GM12878 (cell line): Measurements from ENCODE around the gene AJM1. TPM values are rescaled to one million over a fixed set of nuclear protein-coding genes. Genes with fewer than 3 reads are reported as not detected.

Experiments used
- ATF7 ChIP-seq: fragments of 450-650 bp; IDR thresholded peaks from 2 replicates; pipeline ENCODE4 v1.6.1; 2016; ENCODE audit warnings: low read depth, mild to moderate bottlenecking
- BACH1 ChIP-seq: fragments of 450-650 bp; IDR thresholded peaks from 2 replicates; pipeline ENCODE4 v1.6.1; 2017; ENCODE audit warnings: mild to moderate bottlenecking, borderline replicate concordance
- E2F8 ChIP-seq: fragments of 450-650 bp; IDR thresholded peaks from 2 replicates; pipeline ENCODE4 v1.6.1; 2018; ENCODE audit warnings: mild to moderate bottlenecking, low read depth, moderate library complexity; ENCODE audit not compliant: partially characterized antibody
- FOS ChIP-seq: IDR thresholded peaks from 3 replicates; pipeline ENCODE4 v1.6.1; 2011; ENCODE audit warnings: borderline replicate concordance; ENCODE audit not compliant: insufficient read length; ENCODE audit errors: extremely low read depth
- GABPA ChIP-seq: IDR thresholded peaks from 2 replicates; pipeline ENCODE4 v1.6.1; 2014; ENCODE audit warnings: antibody characterized with exemption, low read depth, mild to moderate bottlenecking, inconsistent platforms
- IKZF2 ChIP-seq, 2 experiments: fragments of 450-650 bp; IDR thresholded peaks; 2 replicates each; pipeline ENCODE4 v1.6.1; 2017; ENCODE audit warnings: mild to moderate bottlenecking in 2 of 2, moderate library complexity in 2 of 2
- IRF3 ChIP-seq: fragments of 450-650 bp; IDR thresholded peaks from 2 replicates; pipeline ENCODE4 v1.6.1; 2014; ENCODE audit warnings: mild to moderate bottlenecking
- IRF4 ChIP-seq: IDR thresholded peaks from 2 replicates; pipeline ENCODE4 v1.6.1; 2011; ENCODE audit warnings: low read depth, low read length
- LARP7 ChIP-seq: fragments of 450-650 bp; IDR thresholded peaks from 2 replicates; pipeline ENCODE4 v1.6.1; 2017; ENCODE audit warnings: mild to moderate bottlenecking
- MYB ChIP-seq: fragments of 150-350 bp; IDR thresholded peaks from 2 replicates; pipeline ENCODE4 v1.6.1; 2014; ENCODE audit warnings: mild to moderate bottlenecking, low read depth, low read length, borderline replicate concordance
- PBX3 ChIP-seq: IDR thresholded peaks from 2 replicates; pipeline ENCODE4 v1.6.1; 2011; ENCODE audit warnings: mild to moderate bottlenecking, low read depth, low read length, moderate library complexity; ENCODE audit not compliant: insufficient replicate concordance
- POLR2A ChIP-seq: IDR thresholded peaks from 2 replicates; pipeline ENCODE4 v1.6.1; 2011; ENCODE audit warnings: low read depth, mild to moderate bottlenecking, low read length
- SMC3 ChIP-seq: IDR thresholded peaks from 2 replicates; pipeline ENCODE4 v1.6.1; 2011; ENCODE audit warnings: low read length, improper control_type of control experiment, borderline replicate concordance
- TBL1XR1 ChIP-seq: IDR thresholded peaks from 2 replicates; pipeline ENCODE4 v1.6.1; 2012; ENCODE audit warnings: low read depth, low read length, improper control_type of control experiment
- TCF3 ChIP-seq: IDR thresholded peaks from 2 replicates; pipeline ENCODE4 v1.6.1; 2012; ENCODE audit warnings: low read depth, mild to moderate bottlenecking, low read length, borderline replicate concordance; ENCODE audit not compliant: insufficient read depth
- YY1 ChIP-seq: IDR thresholded peaks from 2 replicates; pipeline ENCODE4 v1.6.1; 2011; ENCODE audit warnings: low read depth, mild to moderate bottlenecking, low read length
- ZBTB33 ChIP-seq: fragments of 450-650 bp; IDR thresholded peaks from 2 replicates; pipeline ENCODE4 v1.6.1; 2017; ENCODE audit warnings: mild to moderate bottlenecking
- ZNF687 ChIP-seq: fragments of 450-650 bp; IDR thresholded peaks from 2 replicates; pipeline ENCODE4 v1.6.1; 2017; ENCODE audit warnings: mild to moderate bottlenecking, moderate library complexity
- polyA plus RNA-seq, 11 experiments: library from polyadenylated mRNA; depleted of rRNA in 4 of 11; unstranded in 6 of 11; stranded (reverse) in 5 of 11; fragments of >200 nt; fragmentation: Nextera tagmentation in 4 of 11; fragmentation: Illumina TruSeq in 1 of 11; extraction: Ambion mirVana in 4 of 11; extraction: Trizol in 1 of 11; gene quantifications; 1 replicate in 1 of 11; 2 replicates in 10 of 11; pipeline versions ENCODE4 v1.2.1 to v1.2.3, GENCODE V29; 2011 to 2016; ENCODE audit warnings: inconsistent platforms in 2 of 11, missing spikeins in 2 of 11, low read depth in 1 of 11
- total RNA-seq, 4 experiments: library from RNA; depleted of rRNA in 3 of 4; stranded (reverse); fragments of >200 nt in 3 of 4; fragmentation: Illumina TruSeq in 1 of 4; extraction: Trizol in 1 of 4; gene quantifications; 2 replicates each; pipeline versions ENCODE4 v1.2.1 to v1.2.3, GENCODE V29; 2013 to 2021

Gene AJM1
- total and polyA plus RNA-seq, 10 of the 15 experiments (the other 5 are each of a cell fraction or from before 2014, with no cell fraction given): 0.06 to 2.5 (median 1.0) TPM; not detected in 2

GRCh38 chr9:136849038-136849959, 7.0 kb downstream of the AJM1 start, which contains the start of gene PHPT1 (continued):
- TF ChIP-seq SMC3 (no peak), MYB (no peak), POLR2A (peak; percentile 92), TCF3 (0 out of 2 replicates have a peak, but pooled peaks have one; percentile 38), GABPA (no peak), YY1 (peak; percentile 92), FOS (peak; percentile 92), E2F8 (peak; percentile 67), IKZF2 (IDR thresholded peaks at IDR 0.05) (peak; percentile 70 to 78; a peak in 3 of 4 replicates), ZNF687 (peak; percentile 47; the same call in 1 of the 2 replicates), PBX3 (peak; percentile 7), ZBTB33 (no peak), TBL1XR1 (no peak), ATF7 (0 out of 2 replicates have a peak, but pooled peaks have one; percentile 34), IRF3 (peak; percentile 95), IRF4 (0 out of 2 replicates have a peak, but pooled peaks have one; percentile 7), BACH1 (peak; percentile 82; the same call in 1 of the 2 replicates), LARP7 (no peak)
